Kidney tubule cell (primary cell): Measurements from ENCODE around the gene JMY.

ENCODE experiments used
- DNase-seq: peaks from one replicate; pipeline ENCODE4 v3.0.0-alpha.2; 2018; ENCODE audit warnings: low spot score

Gene JMY, protein sequence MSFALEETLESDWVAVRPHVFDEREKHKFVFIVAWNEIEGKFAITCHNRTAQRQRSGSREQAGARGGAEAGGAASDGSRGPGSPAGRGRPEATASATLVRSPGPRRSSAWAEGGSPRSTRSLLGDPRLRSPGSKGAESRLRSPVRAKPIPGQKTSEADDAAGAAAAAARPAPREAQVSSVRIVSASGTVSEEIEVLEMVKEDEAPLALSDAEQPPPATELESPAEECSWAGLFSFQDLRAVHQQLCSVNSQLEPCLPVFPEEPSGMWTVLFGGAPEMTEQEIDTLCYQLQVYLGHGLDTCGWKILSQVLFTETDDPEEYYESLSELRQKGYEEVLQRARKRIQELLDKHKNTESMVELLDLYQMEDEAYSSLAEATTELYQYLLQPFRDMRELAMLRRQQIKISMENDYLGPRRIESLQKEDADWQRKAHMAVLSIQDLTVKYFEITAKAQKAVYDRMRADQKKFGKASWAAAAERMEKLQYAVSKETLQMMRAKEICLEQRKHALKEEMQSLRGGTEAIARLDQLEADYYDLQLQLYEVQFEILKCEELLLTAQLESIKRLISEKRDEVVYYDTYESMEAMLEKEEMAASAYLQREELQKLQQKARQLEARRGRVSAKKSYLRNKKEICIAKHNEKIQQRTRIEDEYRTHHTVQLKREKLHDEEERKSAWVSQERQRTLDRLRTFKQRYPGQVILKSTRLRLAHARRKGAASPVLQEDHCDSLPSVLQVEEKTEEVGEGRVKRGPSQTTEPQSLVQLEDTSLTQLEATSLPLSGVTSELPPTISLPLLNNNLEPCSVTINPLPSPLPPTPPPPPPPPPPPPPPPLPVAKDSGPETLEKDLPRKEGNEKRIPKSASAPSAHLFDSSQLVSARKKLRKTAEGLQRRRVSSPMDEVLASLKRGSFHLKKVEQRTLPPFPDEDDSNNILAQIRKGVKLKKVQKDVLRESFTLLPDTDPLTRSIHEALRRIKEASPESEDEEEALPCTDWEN

DNA sequence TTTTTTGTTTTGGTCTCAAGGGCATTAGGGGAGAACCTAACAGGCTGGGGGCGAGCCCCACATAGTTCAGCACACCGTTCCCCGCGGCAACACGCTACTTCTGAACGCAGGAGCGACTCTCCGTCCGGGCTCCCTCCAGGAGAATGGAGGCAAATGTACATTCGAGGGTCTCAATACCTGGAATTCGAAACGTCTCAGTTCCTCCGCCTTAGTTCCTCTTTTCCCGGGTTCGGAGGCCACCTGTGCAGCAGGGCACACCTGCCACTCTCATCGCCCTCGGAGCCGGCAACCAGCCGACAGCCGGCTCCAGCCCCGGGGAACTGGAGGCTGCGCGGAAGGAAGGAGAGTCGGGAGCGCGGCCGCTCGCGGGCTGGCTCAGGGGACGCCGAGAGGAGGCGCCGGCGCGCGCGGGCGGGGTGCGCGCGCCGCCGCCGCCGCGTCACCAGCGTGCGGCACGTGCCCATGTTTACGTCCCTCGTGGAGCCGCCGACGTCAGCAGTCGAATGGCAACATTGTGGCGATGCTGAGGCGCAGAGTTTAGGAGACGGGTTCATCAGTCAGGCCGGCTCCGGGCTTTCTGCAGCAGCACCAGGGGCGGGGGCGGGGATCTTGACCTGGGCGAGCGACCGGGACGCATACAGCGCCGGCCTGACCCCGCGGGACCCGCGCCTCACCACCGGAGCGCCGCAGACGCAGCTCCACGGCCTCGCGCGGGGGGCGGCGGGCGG is at the start of gene JMY:
TSS of gene JMY (plus strand) at position 498 of the 728 bp plus-strand sequence. CDS start 520 bp downstream, outside the sequence.
- DNase-seq = peak; percentile 92

- no peak for DNase-seq
Observed at GRCh38 chr5:79186455-79186854, 49.5 kb upstream of the JMY start.

GRCh38 chr5:79189439-79190234 is 46.3 kb upstream of the JMY start:
- no peak for DNase-seq

DNA sequence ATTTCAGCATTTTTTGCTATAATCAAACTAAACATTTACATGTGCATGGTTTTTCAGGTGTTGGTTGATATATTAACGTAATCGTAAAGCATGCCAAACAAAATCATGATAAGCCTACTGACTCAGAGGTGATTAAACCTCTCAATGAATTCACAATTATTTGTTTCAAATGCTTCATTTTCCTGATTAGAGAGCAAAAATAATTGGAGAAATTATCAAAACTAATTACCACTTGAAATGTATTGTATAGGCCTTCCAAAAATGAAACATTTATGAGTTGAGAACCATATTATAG is 45.7 kb upstream of the JMY start:
- DNase-seq = no peak

GRCh38 chr5:79191457-79191856 is 44.5 kb upstream of the JMY start:
- DNase-seq = no peak

DNA sequence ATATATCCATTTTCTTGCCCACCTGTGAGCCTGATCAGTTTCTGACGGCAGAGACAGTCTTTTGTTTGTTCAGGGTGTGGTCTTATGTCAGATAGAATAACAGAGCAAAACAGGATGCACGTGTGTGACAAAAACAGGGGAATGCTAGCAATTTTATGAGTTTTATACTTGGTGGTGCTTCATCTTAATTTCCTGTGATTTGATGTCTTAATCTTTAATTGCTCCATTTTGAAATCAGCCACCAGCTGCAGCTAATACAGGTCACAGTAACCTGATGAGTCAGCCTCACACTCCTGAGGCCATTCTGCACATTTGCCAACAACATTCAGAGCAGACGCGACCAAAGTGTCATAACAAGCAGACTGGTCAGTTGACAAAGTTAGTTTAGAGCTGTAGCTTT is 42.3 kb upstream of the JMY start:
- DNase-seq = peak; percentile 49

DNA sequence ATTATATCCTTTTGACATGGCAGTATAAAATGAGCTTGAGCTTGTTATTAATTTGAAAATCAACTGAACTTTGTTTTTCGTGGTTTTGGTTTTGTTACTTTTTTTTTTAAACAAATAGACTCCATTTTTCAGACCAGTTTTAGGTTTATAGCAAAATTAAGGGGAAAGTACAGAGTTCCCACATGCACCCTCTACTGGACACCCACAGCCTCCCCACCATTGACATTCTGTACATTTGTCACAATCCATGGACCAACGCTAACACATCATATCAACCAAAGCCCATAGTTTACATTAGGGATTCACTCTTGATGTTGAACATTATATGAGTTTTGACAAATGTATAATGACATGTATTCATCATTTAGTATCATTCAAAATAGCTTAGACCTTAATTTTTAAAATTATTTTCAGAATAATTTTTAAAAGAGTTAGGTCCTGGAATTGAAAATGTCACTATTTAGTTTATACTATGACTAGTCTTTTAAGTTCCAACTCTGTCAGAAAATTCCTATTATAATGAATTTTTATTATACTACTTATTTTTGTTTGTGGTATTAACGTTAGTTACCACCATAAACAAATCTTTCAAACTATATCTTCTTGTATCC is 35.3 kb upstream of the JMY start:
- no peak for DNase-seq

- DNase-seq = no peak
Observed at GRCh38 chr5:79201206-79201605, 34.7 kb upstream of the JMY start.

DNA sequence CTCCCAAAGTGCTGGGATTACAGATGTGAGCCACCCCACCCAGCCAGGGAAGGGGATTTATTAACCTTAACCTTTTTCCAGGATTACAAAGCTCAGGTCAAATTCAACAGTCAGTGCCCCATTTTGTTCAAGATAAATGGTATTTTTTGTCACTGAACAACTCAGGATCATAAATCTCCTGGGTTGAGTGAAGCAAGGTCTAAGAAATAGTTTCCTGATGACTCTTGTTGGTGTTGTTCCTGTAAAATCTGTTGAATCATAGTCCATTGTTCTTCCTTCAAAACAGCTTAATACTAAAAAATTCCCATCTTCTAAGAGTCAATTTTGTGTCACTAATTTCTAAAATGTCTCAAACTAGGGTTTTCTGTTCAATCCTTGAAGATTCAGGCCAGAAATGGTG is 33.9 kb upstream of the JMY start:
- peak; percentile 83 for DNase-seq

DNA sequence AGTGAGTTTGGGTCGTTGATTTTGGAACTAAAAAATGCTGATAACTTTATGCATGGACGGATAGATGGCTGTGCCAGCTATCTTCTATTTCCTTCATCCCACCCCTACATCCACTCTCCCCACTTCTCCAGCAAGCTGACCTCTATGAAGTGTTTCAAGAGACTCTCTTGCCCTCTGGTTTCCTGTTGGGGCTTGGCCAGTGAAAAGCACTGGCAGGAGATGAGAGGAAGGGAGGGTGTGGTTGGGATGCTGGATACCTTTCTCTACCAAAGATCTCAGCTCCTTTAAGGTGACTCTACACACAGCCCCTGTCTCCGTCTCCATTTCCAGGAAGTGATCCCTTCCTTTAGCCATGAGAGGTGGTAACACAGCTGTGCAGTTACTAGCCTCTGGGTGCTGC is 30.0 kb upstream of the JMY start:
- DNase-seq = no peak

GRCh38 chr5:79206541-79206940 is 29.4 kb upstream of the JMY start:
- no peak for DNase-seq

GRCh38 chr5:79209505-79209904 is 26.4 kb upstream of the JMY start:
- DNase-seq = no peak

- DNase-seq = no peak
Observed at GRCh38 chr5:79224286-79224984, 11.5 kb upstream of the JMY start.

DNA sequence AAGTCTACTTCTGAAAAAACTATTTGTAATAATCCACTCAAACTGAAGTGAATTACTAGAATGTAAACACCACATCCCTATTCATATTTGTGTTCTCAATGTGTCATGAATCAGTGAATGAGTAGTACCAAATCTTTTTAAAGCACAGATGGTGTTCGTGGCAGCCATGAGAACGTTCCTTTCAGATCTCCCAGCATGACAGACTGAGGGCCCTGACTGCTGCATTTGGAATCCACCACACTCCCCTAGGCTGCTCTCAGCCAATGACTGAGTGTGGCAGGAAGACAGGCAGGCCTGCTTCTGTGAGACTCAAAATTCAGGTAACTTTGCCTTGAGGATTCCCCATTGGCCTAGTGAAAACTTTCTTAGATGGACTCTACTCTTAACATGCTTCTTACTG is 10.9 kb upstream of the JMY start:
- no peak for DNase-seq

- DNase-seq = no peak
Observed at GRCh38 chr5:79225441-79225840, 10.5 kb upstream of the JMY start.

- DNase-seq = no peak
Observed at GRCh38 chr5:79227484-79228025, 8.4 kb upstream of the JMY start.

GRCh38 chr5:79229357-79230174 is 6.4 kb upstream of the JMY start:
- peak; percentile 36 for DNase-seq

DNA sequence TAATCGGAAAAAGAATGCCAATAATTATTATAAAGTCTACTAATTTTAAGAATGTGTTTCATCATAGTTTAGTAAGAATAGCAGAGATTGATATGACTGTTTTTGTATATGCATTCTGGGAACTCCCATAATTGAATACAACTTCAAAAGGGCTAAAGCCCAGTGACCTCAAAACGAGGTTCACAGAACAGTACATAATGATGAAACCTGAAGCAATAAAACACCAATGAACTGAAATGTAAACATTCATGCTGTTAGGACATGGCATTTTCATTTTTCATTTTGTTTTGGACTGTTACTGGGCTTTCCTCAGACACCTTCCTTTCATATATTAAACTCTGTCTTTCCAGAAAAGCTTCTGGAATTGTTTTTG is 684 bp upstream of the JMY start:
- DNase-seq = no peak

GRCh38 chr5:79236362-79236969 is 535 bp downstream of the JMY start:
- peak; percentile 58 for DNase-seq
